Activated T-helper 1 cell treated with anti-CD3 and anti-CD28 coated beads, Interleukin-2, amount 50 U/mL, for 16 hours (primary cell): Measurements from ENCODE around the gene ROCK2.

ENCODE experiments used
- DNase-seq, 2 donors: peaks; one replicate each; pipeline ENCODE4 v3.0.0-alpha.2; 2020; ENCODE audit warnings: low read depth in 1 of 2, low spot score in 1 of 2

Gene ROCK2

DNA sequence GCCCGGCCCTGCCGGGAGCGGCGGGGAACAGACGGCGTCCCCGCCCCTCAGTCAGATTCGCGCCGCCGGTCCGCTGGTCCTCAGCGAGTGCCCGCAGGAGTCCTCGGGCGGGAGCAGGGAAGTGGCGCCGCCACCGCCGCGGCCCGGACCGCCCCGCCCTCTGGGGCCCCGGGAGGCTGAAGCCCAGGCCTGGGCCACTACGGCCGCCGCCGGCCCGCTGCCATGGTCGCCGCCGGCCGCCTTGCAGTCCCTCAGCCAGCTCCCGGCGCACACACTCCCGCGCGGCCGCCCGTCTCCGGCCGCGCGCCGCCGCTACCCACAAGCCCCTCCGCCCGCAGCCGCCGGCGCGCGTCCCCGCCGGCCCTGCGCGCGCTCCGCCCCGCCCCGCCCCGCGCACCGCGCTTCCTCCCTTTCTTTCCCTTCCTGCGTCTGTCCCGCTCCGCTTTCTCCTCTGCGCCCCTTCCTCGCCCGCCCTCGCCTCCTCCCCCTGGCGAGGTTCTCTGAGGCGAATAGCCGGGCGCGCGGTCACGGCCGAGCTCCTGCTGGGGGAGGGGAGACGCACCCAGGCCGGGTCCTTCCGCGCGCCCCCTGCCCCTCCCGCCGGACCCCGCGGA lies at the start of gene ROCK2:
Gene ROCK2 (minus strand): TSS at position 295 of the 614 bp plus-strand sequence. CDS start 500 bp downstream, outside the sequence.
- peak; percentile 39 to 52 for DNase-seq

DNA sequence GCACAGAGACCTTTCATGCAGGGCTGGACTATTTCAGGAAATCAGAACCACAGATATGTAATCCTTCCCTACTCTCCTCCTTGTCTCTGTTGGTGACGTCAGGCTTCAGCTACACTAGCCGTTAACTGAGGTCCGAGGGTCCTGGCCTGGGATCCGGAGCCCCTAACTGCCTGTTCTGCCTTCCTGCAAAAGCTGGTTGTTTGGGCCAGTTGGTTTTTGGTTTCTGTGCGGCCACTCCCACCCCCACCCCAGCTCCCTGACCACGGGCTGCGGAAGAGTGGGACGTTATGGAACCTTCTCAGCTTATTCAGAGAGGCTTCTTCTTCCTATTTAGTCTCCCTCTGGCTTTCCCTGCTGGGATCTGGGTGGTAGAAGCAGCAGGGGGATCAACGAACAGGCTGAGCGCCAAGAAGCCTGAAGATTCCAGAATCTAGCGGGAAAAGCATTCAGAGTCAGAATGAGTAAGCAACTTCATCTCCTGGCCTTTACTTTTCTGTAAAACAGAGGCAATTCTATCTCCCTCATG lies 49.3 kb upstream of the ROCK2 start:
- no peak for DNase-seq

- DNase-seq: no peak
These were observed 47.5 kb upstream of the ROCK2 start for GRCh38 chr2:11391942-11392266.

- DNase-seq: no peak
These were observed 45.9 kb upstream of the ROCK2 start for GRCh38 chr2:11390399-11390658.

- no peak for DNase-seq
These were observed 45.3 kb upstream of the ROCK2 start for GRCh38 chr2:11389551-11390398.

DNA sequence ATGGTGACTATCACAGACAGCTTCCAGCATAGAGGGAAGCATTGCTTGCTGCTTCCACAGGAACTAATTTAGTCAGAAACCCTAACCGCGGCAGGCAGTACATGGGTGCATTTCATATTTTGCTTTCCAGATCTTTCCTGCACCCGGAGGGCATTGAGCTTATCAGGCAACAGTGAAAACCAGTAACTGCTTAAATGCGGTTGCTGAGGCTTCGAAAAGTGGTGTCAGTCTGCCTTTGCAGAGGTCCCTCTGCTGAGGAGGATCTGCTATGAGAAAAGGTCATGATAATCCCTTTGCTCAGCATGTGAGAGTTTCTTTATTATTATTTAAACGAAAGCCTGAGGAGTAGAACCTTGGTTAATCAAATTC lies 44.6 kb upstream of the ROCK2 start:
- DNase-seq: no peak

DNA sequence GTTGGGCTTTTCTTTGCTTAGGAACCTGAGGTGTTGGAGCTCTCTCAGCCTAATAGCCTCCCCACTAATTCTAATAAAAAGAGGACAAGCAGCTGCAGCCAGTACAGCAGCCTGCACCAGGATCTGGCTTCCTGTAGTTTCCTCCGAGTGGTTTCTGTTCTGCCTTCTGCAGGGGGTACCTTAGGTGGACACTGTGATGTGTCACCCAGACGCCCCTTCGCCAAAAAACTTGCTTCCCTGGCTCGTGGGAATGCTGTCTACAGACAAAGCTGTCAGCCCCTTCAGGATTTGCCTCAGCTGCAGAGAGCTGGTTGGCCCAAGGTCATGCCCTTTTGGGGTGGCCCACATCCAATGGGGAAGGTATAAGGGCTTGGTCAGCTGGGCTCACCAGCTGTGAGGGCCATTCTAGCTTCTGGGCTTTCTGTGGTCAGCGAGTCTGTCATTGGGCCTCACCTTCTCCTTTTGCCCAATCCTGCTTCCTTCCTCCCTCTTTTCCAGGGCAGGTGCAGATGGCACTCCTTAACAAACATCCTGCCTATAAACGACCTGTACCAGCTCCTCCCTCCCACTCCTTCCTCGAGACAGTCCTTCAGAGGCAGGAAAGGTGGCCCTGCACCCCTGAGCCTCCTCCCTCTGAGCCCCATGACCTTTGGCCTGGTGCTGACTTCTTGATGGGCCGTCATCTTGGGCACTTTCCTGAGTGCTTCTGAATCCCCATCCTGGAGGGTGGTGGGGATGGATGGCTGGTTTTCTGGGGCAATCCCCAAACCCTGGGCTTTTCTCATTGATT lies 44.0 kb upstream of the ROCK2 start:
- DNase-seq: no peak

GRCh38 chr2:11387843-11388242 lies 43.4 kb upstream of the ROCK2 start:
- DNase-seq: no peak

DNA sequence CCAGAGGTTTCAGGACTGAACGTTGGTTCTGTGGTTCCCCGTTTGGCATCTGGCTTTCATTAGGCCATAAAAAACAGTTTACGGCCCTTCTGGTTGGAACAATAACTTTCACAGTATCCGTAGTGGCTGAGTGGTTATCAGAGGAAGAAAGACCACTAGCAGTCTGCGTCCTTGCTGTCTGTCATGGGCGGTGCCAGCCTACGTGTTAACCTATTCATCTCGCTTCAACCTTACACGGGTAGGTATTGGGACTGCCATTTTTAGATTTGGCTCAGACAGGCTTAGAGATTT lies 42.6 kb upstream of the ROCK2 start:
- DNase-seq: no peak

DNA sequence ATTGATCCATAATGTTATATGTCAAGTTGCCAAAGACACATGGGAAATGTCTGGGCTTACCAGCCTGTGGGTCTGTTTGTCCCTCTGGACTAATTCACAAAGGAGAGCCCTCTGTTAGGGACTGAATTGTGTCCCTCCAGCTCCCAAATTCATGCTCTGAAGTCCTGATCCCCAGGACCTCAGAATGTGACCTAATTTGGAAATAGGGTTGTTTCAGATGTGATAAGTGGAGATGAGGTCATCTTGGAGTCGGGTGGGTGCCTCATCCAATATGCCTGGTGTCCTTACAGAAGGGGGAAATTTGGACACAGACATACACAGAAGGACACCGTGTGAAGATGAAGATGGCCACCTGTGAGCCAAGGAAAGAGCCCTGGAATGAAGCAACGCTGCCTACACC lies 41.4 kb upstream of the ROCK2 start:
- DNase-seq: no peak

- no peak for DNase-seq
These were observed 40.8 kb upstream of the ROCK2 start for GRCh38 chr2:11385216-11385615.

GRCh38 chr2:11379558-11379957 lies 35.1 kb upstream of the ROCK2 start:
- no peak for DNase-seq

DNA sequence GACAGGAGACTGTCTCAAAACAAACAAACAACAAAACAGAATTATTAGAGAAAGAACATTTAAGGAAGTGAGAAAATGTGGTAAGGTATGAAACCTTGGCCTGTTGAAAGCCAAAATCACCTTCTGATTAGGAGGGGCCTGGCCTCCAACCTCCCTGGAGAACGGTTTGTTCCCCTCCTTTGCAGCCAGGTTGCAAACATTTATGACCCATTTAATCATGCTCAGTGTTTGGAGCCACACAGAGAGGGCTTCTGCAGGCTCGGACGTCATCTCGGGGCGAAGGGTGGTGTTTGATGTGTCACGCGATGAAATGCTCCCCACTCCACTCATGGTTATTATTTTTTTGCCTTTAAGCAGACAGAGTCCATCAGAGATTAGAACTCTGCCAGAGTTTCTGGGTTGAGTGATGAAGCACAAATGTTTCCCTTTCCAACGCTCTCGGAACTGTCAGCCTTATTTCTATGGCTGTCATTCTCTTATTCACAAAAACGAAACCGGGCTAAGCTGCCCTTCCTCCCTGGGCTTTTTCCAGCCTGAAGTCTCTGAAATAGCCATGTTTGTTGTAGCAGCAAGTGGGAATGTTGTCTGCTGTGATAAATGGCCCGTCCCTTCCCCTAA lies 33.6 kb upstream of the ROCK2 start:
- DNase-seq: no peak

GRCh38 chr2:11376071-11376470 lies 31.6 kb upstream of the ROCK2 start:
- DNase-seq: no peak

DNA sequence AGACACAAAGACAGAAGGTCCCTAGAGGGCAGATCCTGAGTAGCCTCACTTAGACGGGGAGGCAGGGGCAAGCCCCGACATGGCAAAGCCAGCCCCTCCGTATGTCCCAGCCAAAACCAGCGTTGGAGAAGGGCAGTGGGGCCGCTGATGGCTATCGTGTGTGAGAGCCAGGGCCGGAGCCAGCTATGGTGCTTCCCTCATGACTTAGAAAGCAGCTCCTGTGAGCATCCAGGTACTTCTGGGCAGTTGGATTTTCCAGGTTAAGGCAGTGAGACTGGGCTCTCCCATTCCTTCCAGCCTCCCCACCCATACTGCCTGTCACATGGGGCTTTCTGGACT lies 31.2 kb upstream of the ROCK2 start:
- DNase-seq: no peak

- DNase-seq: no peak
These were observed 30.7 kb upstream of the ROCK2 start for GRCh38 chr2:11375025-11375688.

DNA sequence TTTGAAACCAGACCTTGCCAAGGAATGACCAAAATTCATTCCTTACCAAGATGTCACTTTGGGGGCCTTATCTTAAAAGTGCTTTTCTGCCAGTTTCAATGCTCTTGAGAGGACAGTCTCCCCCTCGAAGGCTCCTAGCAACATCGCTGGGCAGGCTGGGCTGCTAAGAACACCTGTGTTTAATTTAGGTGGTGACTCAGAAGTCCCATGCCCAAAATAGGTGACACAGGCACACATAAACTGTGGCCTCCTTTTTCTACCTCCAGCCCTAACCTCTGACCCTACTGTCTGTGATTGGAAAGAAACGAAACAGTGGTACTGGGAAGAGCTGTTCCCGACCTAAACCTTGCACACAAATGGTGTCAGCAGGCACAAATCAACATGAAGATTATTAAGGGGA lies 28.7 kb upstream of the ROCK2 start:
- no peak for DNase-seq

GRCh38 chr2:11371092-11371937 lies 26.9 kb upstream of the ROCK2 start:
- no peak for DNase-seq

DNA sequence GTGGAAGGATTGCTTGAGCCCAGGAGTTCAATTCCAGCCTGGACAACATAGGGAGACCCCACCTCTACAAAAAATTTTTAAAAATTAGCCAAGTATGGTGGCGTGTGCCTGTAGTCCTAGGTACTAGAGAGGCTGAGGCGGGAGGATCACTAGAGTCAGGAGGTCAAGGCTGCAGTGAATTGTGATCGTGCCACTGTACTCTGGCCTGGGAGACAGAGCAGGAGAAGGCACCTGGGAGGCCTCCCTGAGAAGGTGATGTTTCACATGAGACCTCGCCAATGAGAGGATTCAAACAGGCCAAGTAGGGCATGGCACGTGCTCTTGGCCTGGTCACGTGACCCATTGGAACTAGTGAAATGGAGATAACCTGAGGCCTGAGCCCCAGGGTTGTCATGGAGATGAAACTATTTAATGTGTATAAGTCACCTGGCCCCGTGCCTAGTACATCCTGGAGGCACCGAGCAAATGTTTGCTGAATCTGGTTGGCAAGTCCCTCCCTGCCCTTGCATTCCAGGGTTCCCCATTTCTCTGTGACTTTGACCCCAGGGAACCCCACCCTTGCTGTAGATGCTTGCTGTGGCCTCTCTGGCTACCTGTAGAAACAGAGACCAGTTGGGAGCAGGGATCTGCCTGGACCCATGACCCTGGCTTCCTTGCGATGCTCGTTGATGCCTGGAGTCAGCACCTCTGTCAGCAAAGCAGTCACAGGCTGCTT lies 26.1 kb upstream of the ROCK2 start:
- no peak for DNase-seq

DNA sequence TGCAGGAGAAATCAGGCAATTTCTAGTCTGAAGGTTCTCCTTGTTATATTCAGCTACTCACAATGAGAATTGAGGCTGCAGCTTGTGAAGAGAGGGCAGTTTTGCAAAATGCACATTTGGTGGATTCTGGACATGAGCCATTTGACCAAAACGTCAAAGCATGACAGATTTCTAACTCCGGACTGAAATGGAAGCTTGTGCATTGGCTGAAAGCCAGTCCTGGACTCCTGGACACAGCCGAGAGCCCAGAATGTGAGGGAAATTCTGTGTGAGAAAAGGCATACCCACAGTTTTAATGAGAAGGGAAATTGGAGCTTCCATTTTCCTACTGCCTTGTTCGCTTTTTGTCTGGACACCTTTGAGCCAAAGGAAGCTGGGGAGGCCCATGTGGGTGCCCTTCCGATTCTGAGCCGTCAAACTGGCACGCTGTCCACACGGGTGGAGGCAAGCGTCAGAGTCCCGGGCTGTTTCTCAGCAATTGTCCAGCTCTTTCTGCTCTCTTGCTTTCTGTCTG lies 23.7 kb upstream of the ROCK2 start:
- no peak for DNase-seq
